ENCODE results near the gene BATF2.

- TF ChIP-seq, protein P1, sequence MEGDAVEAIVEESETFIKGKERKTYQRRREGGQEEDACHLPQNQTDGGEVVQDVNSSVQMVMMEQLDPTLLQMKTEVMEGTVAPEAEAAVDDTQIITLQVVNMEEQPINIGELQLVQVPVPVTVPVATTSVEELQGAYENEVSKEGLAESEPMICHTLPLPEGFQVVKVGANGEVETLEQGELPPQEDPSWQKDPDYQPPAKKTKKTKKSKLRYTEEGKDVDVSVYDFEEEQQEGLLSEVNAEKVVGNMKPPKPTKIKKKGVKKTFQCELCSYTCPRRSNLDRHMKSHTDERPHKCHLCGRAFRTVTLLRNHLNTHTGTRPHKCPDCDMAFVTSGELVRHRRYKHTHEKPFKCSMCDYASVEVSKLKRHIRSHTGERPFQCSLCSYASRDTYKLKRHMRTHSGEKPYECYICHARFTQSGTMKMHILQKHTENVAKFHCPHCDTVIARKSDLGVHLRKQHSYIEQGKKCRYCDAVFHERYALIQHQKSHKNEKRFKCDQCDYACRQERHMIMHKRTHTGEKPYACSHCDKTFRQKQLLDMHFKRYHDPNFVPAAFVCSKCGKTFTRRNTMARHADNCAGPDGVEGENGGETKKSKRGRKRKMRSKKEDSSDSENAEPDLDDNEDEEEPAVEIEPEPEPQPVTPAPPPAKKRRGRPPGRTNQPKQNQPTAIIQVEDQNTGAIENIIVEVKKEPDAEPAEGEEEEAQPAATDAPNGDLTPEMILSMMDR (IDR thresholded peaks at IDR 0.05) = no peak
- TF ChIP-seq POLR2A (IDR thresholded peaks at IDR 0.05) = no peak
Observed at GRCh38 chr11:64987998-64988854, 8.5 kb downstream of the BATF2 start.

Data from tibial nerve (tissue), 3 donors.